ENCODE measurements around the gene PIGT.
A peak's percentile ranks its signal among the peaks of the same experiment; 100 is the strongest.

Gene PIGT

GRCh38 chr20:45415822-45416637, at the start of gene PIGT:
Gene PIGT (plus strand): TSS chr20:45416141. CDS start chr20:45416157, 16 bp downstream.
- DNase-seq, result peak; percentile 62

- DNase-seq, result no peak
Observed at GRCh38 chr20:45366192-45366591, 49.7 kb upstream of the PIGT start.

DNA sequence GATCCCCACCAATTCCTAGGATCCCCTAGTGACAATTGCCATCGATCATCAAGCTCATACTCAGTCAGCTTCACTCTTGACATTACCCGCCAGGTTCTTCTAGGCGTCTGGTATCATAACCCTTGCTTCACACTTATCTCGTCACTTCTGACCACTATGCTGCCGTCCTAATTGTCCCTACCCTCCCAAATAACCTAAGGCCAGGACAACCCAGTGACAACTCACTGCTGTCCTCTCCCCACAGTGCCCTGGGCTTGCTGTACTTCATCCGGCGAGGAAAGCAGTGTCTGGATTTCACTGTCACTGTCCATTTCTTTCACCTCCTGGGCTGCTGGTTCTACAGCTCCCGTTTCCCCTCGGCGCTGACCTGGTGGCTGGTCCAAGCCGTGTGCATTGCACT, 49.3 kb upstream of the PIGT start:
- DNase-seq, result no peak

DNA sequence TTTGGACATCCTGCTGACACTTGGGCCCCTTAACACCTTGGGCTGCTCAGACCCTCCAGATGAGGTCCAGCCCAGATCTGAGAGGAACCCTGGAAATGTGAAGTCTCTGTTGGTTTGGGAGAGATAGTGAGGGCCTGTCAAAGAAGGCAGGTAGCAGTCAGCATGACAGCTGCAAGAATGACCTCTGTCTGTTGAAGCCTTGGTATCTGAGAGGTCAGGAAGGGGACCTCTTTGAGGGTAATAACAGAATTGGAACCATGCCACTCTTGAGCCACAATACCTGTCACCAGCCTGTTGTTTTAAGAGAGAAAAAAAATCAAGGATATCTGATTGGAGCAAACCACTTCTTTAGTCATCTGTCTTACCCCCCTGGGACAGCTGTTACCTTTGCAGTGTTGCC, 48.8 kb upstream of the PIGT start:
- no peak for DNase-seq

DNA sequence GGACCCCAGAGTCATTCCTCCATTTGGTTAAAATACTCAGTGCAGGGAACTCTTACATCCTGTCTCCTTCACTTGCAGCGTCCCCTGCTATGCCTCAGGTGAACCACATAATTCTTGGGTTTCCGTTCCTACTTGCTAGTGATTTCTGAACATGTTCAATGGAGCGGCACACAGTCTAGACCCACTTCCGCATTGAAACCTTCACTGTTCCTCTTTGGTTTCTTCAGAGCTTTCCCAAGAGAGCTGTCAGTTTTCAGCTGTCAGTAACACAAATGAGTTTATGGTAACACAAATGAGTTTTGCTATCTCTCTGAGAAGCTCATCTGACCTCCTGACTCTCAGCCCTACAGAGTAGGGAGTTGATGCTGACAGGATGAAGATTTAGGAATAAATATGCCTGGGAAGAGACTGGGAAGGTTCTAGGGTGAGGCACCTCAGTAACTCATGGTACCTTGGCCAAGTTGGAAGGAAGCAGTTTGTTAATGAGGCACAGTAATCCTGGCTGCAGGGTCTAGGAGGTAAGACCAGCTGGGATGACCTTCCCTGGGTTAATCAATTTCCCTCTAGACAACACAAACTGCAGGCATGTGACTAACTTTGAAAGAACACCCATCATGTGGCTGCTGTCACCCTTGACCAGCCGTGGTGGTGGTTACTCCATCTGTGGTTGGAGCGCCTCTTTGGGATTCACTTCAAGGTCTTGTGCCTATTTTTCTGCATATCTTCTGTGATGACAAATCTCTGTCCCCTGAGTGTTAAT, 47.5 kb upstream of the PIGT start:
- no peak for DNase-seq

DNA sequence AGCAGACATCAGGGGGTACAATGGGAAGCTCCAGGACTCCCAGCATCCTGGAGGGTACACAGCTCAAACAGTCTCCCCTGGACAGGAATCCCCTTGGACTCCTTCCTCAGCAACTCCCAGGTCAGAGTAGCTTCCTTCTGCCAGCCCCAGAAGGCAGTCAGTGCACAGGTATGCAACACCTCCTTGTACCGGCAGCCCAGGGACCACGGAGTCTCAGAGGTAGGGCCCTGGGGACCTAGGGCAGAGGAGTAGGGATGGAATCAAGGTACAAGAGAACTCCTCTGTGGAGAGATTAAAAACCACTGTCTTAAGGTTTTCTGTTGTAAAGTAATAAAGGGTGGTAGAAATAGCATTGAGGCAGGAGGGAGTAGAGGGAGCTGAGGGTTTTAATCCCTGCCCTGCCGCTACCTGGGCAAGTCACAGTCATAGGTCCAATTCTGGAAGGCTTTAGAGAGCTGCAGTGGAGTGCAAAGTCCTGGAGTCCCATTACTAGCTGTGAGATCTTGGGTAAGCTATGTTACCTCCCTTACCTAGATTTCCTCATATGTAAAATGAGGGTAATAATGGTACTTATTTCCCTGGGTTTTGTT, 45.3 kb upstream of the PIGT start:
- no peak for DNase-seq

DNA sequence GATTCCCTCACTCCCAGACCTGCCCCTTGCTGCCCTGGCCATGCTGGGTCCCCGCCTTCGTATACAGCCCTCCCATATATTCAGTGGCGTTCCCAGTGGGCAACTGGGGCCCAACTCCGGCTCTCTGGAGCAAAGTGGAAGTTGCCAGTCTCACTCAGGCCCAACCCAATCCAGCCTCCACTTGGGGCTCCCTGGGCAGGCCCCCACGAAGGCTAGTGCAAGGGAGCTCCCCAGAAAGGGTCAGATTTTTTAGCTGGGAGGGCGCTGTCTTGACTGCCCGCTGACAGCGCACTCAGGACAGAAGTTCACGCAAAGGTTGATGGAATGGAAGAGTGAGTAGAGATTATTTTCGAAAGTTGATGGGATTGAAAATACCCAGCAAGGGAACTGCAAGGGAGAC, 43.7 kb upstream of the PIGT start:
- no peak for DNase-seq

GRCh38 chr20:45372646-45373352, 43.1 kb upstream of the PIGT start:
- DNase-seq, result no peak

DNA sequence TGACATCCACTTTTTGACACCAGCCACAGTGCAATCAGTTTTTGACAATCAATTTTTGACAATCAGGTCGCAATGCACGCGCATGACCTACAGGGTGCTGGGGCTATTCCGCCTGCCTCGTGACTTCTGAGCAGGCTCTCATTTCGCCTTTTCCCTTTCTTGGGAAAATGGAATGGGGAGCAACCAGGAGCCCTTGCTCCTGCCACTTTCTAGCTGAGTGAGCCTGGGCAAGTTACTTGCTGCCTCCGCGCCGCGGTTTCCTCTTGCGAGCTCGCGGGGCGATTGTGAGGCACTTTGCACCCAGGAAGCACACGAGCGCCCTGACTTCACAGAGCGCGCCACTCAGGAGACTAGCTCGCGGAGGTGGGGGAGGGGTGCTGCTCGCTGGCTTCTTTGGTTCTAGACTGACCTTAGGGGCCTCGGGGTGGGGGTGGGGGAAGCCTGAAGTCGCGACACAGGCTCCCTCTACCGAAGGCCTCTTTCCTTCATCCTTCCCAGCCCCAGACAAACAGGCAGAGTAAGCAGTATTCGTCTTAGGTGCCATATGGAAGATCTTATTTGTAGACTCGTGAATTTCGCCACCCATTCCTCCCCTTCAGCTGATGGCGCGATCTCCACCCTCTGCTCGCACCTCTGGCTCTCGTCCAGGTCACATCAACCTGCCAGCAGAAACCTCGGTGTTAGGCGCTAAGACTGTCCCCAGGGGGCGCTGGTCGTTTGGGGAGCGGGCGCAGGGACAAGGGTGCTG, 42.4 kb upstream of the PIGT start:
- DNase-seq, result peak; percentile 83

DNA sequence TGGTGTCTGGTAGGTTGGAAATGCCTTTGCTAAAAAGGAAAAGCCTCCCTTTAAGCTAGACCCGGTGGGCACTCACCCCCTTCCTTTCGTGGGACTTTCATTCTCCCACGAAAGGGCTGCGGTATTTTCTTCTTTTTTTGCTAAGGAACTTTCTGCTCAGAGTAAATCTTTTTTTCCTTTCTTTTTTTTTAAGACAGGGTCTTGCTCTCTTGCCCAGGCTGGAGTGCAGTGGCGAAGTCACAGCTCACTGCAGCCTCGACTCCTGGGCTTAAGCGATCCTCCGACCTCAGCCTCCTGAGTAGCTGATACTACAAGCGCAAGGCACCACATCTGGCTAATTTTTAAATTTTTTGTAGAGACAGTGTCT, 41.9 kb upstream of the PIGT start:
- no peak for DNase-seq

DNA sequence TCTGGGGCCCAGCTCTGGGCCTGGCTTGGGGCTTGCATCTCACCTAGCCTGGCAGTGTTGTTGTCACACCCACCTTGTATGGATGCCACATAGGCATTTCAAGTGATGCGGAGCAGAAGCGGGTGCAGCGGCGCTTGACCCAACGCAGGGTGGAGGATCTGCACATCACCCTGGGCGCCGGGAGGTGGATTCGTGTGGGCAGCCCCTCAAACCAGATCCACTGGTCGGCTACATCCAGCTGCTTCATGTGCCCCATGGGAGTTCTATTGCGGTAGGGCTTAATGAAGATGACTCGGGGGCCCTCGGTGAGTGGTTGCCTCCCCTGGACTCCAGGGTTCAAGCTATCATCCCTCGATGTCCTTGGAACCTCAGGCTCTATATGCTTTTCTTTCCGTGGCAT, 41.0 kb upstream of the PIGT start:
- no peak for DNase-seq

DNA sequence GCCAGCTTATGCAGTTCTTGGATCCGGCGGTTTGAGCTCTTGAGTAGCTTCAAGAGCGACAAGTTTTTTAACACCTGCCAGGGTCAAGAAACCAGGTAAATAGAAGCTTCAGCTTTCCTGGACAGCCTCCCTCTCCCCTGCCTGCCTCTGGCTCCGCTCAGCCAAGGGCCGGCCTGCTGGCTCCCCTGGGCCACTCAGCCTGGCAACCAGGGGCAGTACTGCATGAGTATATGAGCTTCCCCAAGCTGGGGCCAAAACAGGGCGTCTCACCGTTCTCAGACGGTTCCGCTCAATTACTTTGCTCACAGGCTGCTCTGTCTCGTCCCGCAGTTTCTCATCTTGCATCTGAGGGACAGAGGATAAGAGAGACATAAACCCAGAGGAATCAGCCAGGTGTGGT, 38.7 kb upstream of the PIGT start:
- no peak for DNase-seq

GRCh38 chr20:45378191-45378590, 37.8 kb upstream of the PIGT start, which contains the start of gene TP53TG5:
Gene TP53TG5 (minus strand): TSS chr20:45378325. CDS start chr20:45378236, 89 bp downstream.
- DNase-seq, result no peak

DNA sequence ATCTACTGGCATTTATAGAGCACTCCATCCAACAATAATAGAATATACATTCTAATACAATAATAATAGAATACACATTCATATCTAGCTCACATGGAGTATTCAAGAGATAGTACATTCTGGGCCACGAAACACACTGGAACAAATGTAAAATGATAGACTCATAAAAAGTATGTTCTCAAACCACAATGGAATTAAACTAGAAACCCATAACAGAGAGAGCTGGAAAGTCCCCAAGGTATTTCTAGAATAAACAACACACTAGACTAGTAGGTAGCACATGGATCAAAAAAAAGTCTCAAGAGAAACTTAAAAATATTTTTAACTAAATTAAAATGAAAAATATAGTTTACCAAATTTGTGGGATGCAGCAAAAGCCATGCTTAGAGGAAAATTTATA, 28.7 kb upstream of the PIGT start:
- DNase-seq, result no peak

DNA sequence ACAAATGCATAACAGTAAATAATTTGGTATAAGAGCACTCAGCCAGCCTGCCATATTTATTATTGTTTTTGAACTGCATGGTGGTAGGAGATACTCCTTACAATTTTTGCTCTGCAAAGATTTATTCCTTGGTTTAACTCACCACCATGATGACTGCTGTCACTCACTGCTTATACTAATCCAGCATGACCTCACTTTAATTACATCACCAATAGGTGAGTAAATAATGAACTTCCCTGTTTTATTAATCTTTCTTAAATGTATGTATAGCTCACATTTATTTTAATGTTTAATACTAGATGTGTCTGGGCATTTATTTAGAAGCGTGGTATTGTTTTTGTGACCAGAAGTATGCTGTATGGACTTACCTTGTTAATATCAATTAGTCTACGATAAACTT, 25.0 kb upstream of the PIGT start:
- no peak for DNase-seq

DNA sequence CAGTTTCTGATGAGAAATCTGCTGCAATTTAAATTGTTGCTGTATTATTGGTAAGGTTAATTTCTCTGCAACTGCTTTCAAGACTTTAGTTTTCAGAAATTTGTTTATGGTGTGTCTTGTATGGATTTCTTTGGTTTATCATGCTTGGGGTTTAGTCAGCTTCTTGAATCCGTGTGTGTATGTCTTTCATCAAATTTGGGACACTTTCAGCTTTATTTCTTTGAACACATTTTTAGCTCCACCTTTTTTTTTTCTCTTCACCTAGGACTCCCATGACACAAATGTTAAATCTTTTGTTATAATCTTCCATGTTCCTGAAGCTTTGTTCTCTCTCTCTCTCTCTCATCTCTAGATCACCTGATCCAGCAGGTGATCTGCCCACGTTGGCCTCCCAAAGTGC, 24.4 kb upstream of the PIGT start:
- no peak for DNase-seq

DNA sequence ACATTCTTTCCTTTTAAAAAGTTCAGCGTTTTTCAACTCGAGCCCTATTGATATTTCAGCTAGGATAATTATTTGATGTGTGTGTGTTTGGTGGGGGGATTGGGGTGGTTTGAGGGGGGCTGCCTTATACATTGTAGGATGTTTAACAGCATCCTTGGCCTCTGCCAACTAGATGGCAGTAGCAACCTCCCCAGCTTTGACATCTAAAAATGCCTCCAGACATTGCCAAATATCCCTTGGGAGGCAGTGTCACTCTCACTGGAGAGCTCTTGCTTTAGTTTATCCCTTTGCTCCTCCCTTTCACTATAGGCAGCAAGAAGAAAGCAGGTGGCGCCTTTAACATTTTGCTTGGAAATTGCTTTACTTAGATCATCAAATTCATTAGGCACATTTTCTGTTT, 23.2 kb upstream of the PIGT start:
- DNase-seq, result peak; percentile 16

GRCh38 chr20:45394221-45395113, 21.5 kb upstream of the PIGT start:
- no peak for DNase-seq

GRCh38 chr20:45395114-45395415, 20.9 kb upstream of the PIGT start:
- DNase-seq, result no peak

DNA sequence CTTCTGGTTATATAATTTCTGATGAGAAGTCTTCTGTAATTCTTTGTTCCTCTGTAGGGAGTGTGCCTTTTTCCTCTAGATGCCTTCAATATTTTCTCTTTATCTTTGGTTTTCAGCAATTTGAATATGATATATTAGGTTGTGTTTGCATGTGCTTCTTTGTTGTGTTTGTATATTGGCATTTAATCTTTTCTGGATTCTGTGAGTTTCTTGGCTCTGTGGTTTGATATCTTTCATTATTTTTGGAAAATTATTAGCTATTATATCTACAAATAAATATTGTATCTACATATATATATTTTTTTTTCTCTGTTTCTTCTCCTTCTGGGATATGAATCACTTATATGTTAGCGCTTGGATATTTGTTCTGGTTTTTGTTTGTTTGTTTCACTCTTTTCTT, 16.9 kb upstream of the PIGT start:
- DNase-seq, result no peak

DNA sequence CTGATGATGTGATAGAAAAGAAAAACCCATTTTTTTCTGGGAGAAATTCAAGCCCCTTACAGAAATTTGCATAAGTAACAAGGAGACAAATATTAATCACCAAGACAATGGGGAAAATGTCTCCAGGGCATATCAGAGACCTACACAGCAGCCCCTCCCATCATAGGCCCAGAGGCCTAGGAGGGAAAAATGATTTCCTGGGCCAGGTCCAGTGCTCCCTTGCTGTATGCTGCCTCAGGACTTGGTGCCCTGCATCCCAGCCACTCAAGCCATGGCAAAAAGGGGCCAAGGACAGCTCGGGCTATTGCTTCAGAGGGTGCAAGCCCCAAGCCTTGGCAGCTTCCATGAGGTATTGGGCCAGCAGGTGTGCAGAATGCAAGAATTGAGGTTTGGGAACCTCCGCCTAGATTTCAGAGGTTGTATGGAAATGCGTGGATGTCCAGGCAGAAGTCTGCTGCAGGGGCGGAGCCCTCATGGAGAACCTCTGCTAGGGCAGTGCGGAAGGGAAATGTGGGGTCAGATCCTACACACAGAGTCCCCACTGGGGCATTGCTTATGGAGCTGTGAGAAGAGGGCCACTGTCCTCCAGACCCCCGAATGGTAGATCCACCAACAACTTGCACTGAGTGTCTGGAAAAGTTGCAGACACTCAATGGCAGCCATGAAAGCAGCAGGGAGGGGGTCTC, 15.5 kb upstream of the PIGT start:
- DNase-seq, result no peak

All from COR-L47 (cell line).